ENCODE results near the gene CALHM3.
"Not testable (repeated sequence)": the region's sequence is repeated elsewhere in the genome, so short reads cannot be mapped to it uniquely, and the experiment has no call there.

CALHM3 gene

GRCh38 chr10:103479135-103479534 lies at the start of gene CALHM3:
Gene CALHM3 (minus strand): TSS chr10:103479240. CDS start chr10:103479032, 208 bp downstream.
- TF ChIP-seq CTCF (conservative IDR thresholded peaks at IDR 0.05; ENCODE audit: control insufficient read depth, insufficient read depth, low read depth, low read length), result no peak
- no peak for DNase-seq (ENCODE audit: low read depth)
- H3K4me3 ChIP-seq (ENCODE audit: control insufficient read depth, low read depth, low read length), result no peak within 1 kb of the TSS

- H3K4me3 ChIP-seq (ENCODE audit: control insufficient read depth, low read depth, low read length), result no peak overlapping the region
- DNase-seq (ENCODE audit: low read depth), result no peak
- TF ChIP-seq CTCF (conservative IDR thresholded peaks at IDR 0.05; ENCODE audit: control insufficient read depth, insufficient read depth, low read depth, low read length), result no peak
These were observed 49.5 kb upstream of the CALHM3 start for GRCh38 chr10:103528549-103528948.

GRCh38 chr10:103527476-103527875 lies 48.4 kb upstream of the CALHM3 start:
- not testable (repeated sequence) for H3K4me3 ChIP-seq (ENCODE audit: control insufficient read depth, low read depth, low read length)
- DNase-seq (ENCODE audit: low read depth), result peak; percentile 43

GRCh38 chr10:103525901-103526300 lies 46.9 kb upstream of the CALHM3 start:
- TF ChIP-seq CTCF (conservative IDR thresholded peaks at IDR 0.05; ENCODE audit: control insufficient read depth, insufficient read depth, low read depth, low read length), result no peak
- H3K4me3 ChIP-seq (ENCODE audit: control insufficient read depth, low read depth, low read length), result no peak overlapping the region
- no peak for DNase-seq (ENCODE audit: low read depth)

- no peak overlapping the region for H3K4me3 ChIP-seq (ENCODE audit: control insufficient read depth, low read depth, low read length)
- no peak for DNase-seq (ENCODE audit: low read depth)
- no peak for TF ChIP-seq CTCF (conservative IDR thresholded peaks at IDR 0.05; ENCODE audit: control insufficient read depth, insufficient read depth, low read depth, low read length)
These were observed 44.6 kb upstream of the CALHM3 start for GRCh38 chr10:103523683-103524082.

GRCh38 chr10:103522006-103522405 lies 43.0 kb upstream of the CALHM3 start:
- not testable (repeated sequence) for H3K4me3 ChIP-seq (ENCODE audit: control insufficient read depth, low read depth, low read length); DNase-seq (ENCODE audit: low read depth)

GRCh38 chr10:103519798-103520197 lies 40.8 kb upstream of the CALHM3 start:
- TF ChIP-seq CTCF (conservative IDR thresholded peaks at IDR 0.05; ENCODE audit: control insufficient read depth, insufficient read depth, low read depth, low read length), result no peak
- DNase-seq (ENCODE audit: low read depth), result no peak
- no peak overlapping the region for H3K4me3 ChIP-seq (ENCODE audit: control insufficient read depth, low read depth, low read length)

- H3K4me3 ChIP-seq (ENCODE audit: control insufficient read depth, low read depth, low read length), result no peak overlapping the region
- no peak for TF ChIP-seq CTCF (conservative IDR thresholded peaks at IDR 0.05; ENCODE audit: control insufficient read depth, insufficient read depth, low read depth, low read length)
- DNase-seq (ENCODE audit: low read depth), result no peak
These were observed 38.4 kb upstream of the CALHM3 start for GRCh38 chr10:103517234-103518085.

Data from fibroblast of mammary gland (primary cell).